Non-pigmented ciliary epithelial cell (primary cell): ENCODE results near the gene GUCY2D.
A peak's percentile ranks its signal among the peaks of the same experiment; 100 is the strongest.
"Not testable (repeated sequence)": the region's sequence is repeated elsewhere in the genome, so short reads cannot be mapped to it uniquely, and the experiment has no call there.

Source experiments
- DNase-seq: peaks from one replicate; pipeline ENCODE4 v3.0.0-alpha.2; 2010; ENCODE audit warnings: low read depth

The GUCY2D gene

DNA sequence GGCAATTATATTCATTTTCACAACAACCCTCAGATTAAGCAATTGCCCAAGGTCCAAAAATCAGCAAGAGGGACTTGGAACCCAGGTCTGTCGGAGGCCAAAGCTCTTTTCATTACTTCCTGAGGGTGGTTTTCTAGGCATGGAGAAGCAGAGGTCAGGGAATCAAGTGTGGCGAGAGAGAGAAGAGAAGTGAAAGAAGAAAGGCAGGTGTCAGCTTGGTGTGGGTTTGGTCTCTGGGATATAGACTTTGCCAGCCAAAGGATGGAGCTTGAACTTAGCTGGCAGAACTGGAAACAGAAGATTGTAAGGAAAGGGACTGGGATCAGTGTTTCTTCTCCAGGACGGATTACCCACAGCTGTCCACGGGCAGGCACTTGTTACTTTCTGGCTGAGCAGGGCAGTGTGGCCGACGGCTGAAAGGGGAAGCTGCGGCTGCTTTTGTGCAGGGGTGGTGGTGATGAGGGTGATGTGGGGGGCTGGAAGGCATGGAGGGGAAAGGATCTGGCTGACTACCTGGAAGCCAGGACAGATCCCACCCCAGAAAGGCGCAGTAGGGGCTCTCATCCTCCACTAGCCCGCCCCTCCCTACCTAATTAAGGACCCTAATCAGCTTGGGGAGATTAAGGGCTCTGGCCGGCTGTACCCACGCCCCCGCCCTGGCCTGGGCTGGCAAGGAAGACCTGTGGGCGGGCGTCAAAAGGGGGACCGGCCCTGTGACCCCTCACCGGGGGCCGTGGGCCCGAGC lies at the start of gene GUCY2D:
Gene GUCY2D (plus strand): TSS at position 640 of the 745 bp plus-strand sequence. CDS start 433 bp downstream, outside the sequence.
- no peak for DNase-seq

DNA sequence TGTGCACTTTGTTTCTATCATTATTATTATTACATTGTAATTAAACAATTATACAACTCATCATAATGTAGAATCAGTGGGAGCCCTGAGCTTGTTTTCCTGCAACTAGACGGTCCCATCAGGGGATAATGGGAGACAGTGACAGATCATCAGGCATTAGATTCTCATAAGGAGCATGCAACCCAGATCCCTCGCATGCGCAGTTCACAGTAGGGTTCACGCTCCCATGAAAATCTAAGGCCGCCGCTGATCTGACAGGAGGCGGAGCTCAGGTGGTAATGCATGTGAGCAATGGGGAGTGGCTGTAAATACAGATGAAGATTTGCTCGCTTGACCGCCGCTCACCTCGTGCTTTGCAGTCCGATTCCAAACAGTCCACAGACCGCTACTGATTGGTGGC lies 49.1 kb upstream of the GUCY2D start:
- not testable (repeated sequence) for DNase-seq

GRCh38 chr17:7955414-7956227 lies 46.8 kb upstream of the GUCY2D start:
- no peak for DNase-seq

- no peak for DNase-seq
These were observed 46.0 kb upstream of the GUCY2D start for GRCh38 chr17:7956228-7956965.

DNA sequence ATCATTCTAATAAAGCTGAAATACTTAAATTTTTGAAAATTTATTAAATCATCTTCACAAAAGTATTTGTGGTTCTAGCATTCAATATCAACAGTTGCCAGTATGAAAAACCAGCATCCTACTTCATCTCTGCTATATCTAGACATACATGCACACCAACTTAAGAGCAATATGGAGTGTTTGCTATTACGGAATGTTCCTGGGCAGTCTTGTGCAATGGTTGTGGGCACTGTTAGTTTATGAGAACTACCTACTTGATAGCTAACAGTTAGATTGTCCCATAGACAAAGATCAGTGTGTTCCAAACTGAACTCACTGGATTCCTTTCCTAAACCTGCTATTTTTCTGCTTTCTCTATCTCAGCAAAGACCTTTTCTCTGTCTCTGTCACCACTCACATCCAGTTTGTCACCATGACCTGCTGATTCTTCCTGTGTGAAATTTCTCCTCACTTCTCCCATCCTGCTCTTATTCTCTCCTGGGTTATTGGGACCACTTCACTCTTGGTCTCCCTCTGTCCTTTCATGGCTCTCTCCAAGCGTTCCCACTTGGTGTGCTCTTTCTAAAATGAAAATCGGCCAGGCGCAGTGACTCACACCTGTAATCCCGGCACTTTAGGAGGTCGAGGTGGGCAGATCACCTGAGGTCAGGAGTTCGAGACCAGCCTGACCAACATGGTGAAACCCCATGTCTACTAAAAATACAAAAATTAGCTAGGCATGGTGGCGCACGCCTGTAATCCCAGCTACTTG lies 42.7 kb upstream of the GUCY2D start:
- no peak for DNase-seq

DNA sequence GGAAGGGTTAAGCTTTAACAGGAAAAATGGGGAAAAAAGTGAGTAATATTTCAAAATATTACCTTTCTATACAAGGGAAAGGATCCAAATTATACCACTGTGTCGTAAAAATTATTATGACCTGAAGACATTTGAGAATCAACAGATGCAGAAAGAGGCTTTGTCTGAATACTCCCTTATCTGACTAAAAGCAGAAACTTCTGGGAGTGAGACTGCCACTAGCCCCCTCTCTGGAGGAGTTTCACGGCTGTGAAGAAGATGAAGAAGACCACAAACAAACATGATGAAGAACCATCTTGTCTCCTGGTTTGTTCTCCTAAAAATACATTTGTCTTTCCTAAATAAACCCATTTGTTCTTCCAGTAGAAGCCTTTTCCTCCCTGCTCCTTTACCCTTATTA lies 41.0 kb upstream of the GUCY2D start:
- no peak for DNase-seq

DNA sequence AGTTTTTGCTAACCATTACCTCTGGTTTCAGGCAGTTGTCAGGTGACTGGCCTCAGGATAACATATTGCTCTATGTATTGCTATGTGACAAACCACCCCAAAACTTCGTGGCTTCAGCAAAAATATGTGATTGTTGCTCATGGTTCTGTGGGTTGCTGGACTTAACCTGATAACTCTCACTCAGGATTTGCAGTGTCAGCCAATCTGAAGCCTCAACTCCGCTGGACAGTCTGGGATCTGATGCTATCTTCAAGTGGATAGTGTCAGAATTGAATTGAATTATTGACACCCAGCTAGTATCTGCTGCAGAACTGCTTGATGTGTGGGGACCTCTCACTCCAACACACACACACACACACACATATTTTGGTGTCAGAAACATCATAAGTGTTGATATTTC lies 34.7 kb upstream of the GUCY2D start:
- no peak for DNase-seq

GRCh38 chr17:7969433-7969832 lies 33.0 kb upstream of the GUCY2D start:
- no peak for DNase-seq

GRCh38 chr17:7971651-7972050 lies 30.8 kb upstream of the GUCY2D start:
- DNase-seq, result no peak

DNA sequence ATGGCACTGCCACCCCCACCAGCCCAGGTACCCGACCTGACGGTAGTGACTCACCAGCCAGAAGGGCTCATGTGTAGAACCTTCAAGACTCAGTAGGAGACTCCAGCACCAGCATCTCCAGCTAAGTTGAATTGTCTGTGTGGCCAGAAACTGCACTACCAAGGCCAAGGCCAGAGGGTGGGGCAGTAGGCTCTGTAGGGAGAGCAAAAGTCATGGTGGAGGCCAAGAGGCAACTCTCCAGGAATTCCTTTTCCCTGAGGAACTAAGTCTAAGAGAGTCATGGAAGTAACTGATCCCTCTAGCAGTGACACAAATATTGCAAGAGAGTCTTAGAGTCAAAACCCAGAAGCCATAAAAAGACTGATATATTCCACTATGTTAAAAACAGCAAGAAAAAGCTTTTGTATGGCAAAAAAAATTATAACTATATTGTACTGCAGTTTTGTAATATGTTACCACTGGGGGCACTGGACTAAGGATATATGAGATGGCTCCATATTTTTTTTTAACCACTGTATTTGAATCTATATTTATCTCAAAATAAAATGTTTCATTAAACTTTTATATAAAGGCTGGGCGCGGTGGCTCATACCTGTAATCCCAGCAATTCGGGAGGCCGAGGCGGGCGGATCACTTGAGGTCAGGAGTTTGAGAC lies 30.2 kb upstream of the GUCY2D start:
- DNase-seq, result no peak

GRCh38 chr17:7974638-7975131 lies 27.7 kb upstream of the GUCY2D start:
- DNase-seq, result no peak

DNA sequence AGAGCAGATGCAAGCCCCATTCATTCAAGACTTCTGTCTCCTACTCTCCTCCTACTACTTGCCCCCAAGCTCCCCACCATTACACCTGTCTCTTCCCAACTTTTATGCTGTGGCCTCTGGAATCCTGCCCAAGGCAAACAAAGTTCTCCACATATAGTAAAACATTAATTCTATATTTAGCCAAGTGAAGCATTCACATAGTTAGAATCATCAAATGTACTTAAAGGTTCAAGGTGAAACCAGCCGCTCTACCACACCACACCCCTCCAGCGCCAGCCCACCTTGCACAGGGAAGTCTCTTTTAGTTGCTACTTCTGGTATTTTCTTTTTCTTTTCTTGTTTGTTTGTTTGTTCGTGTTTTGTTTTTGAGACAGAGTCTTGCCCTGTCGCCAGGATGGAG lies 25.4 kb upstream of the GUCY2D start:
- no peak for DNase-seq

DNA sequence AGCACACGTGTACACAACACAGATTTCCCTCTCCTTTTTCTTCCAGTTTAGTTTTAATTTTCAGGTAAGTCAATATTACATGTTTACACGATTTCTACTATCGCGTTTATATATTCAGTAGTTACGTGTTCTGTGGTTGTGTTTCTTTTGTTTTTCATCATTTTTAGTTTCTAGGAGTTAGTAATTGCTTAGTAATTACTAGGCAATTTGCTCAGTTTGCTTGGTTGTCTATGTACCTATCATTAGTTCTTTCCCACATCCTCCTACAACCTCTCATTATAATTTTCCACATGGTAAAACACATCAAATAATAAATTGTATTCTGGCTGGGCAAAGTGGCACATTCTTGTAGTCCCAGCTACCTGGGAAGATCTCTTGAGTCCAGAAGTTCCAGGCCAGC lies 24.6 kb upstream of the GUCY2D start:
- no peak for DNase-seq

DNA sequence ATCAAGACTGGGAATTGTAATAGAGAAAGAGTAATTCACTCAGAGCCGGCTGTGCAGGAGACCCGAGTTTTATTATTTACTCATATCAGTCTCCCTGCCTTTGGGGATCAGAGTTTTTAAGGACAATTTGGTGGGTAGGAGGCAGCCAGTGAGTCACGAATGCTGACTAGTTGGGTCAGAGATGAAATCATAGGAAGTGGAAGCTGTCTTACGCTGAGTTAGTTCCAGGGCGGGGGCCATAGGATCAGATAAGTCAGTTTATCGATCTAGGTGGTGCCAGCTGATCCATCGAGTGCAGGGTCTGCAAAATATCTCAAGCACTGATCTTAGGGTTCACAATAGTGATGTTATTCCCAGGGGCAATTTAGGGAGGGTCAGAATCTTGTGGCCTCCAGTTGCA lies 20.2 kb upstream of the GUCY2D start:
- peak; percentile 28 for DNase-seq

DNA sequence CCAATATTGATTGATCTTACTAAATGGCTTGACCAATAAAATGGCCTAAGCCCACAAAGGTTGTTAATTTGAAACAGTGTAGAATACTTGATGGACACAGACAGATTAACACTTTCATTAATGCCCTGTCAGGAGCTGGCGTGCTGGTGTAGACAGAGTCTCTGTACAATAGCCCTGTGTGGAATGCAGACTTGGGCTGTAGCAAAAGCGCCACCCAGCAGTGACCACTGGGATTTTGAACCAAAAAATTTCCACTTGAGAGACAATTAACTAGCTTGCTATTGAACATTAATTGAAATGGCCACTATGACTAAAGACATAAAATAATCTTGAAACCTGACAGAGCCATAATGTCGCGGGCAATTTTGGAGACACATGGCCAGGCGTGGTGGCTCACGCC lies 19.7 kb upstream of the GUCY2D start:
- DNase-seq, result no peak

DNA sequence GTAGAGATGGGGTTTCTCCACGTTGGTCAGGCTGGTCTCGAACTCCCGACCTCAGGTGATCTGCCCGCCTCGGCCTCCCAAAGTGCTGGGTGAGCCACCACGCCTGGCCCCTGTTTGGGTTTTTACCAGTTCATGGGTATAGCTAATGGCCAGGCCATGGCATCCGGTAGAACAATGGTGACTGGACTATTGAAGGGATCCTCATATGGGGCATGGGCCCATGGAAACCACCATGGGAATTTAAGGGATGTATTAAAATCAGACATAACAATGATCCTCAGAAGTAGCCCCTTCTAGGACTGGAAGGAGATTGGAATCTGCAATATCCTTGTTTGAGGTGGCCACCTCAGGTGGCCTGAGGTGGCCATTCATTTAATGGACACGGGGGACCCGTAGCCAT lies 17.5 kb upstream of the GUCY2D start:
- DNase-seq, result no peak

- DNase-seq, result no peak
These were observed 15.1 kb upstream of the GUCY2D start for GRCh38 chr17:7987112-7987893.

GRCh38 chr17:7988750-7989178 lies 13.7 kb upstream of the GUCY2D start:
- DNase-seq, result peak; percentile 47

- no peak for DNase-seq
These were observed 12.4 kb upstream of the GUCY2D start for GRCh38 chr17:7989781-7990655.
